Activated CD8-positive, alpha-beta memory T cell treated with anti-CD3 and anti-CD28 coated beads for 48 hours (primary cell): ENCODE data around the gene TMEM63A.
A peak's percentile ranks its signal among the peaks of the same experiment; 100 is the strongest.

Source experiments
- DNase-seq, 3 experiments: peaks; one replicate each; pipeline ENCODE4 v3.0.0-alpha.2; 2020; ENCODE audit warnings: low read depth in 2 of 3, low spot score in 2 of 3

Gene TMEM63A

GRCh38 chr1:225886159-225887029 lies 4.2 kb upstream of the TMEM63A start:
- no peak for DNase-seq

- no peak for DNase-seq
Observed at GRCh38 chr1:225885336-225885735, 3.2 kb upstream of the TMEM63A start.

GRCh38 chr1:225883616-225884265 lies 1.6 kb upstream of the TMEM63A start:
- no peak for DNase-seq

- DNase-seq, result peak in 1 of 3 experiments; percentile 37
Observed at GRCh38 chr1:225882694-225883615, 775 bp upstream of the TMEM63A start.

- no peak for DNase-seq
Observed at GRCh38 chr1:225881081-225881958, 860 bp downstream of the TMEM63A start.

GRCh38 chr1:225880636-225881035 lies 1.5 kb downstream of the TMEM63A start:
- no peak for DNase-seq

- DNase-seq, result no peak
Observed at GRCh38 chr1:225880222-225880588, 2.0 kb downstream of the TMEM63A start.

GRCh38 chr1:225879521-225880221 lies 2.5 kb downstream of the TMEM63A start:
- DNase-seq, result no peak

GRCh38 chr1:225878282-225878681 lies 3.9 kb downstream of the TMEM63A start:
- no peak for DNase-seq

GRCh38 chr1:225877580-225877979 lies 4.6 kb downstream of the TMEM63A start:
- no peak for DNase-seq

GRCh38 chr1:225876900-225877510 lies 5.2 kb downstream of the TMEM63A start:
- no peak for DNase-seq

GRCh38 chr1:225875044-225875815 lies 7.0 kb downstream of the TMEM63A start:
- DNase-seq, result no peak

- no peak for DNase-seq
Observed at GRCh38 chr1:225874431-225874830, 7.7 kb downstream of the TMEM63A start.

GRCh38 chr1:225873281-225873850 lies 8.8 kb downstream of the TMEM63A start:
- DNase-seq, result no peak

- DNase-seq, result no peak
Observed at GRCh38 chr1:225872075-225872430, 10.1 kb downstream of the TMEM63A start.

GRCh38 chr1:225871359-225872074 lies 10.7 kb downstream of the TMEM63A start:
- no peak for DNase-seq

- DNase-seq, result no peak
Observed at GRCh38 chr1:225870911-225871310, 11.3 kb downstream of the TMEM63A start.
